Measurements from ENCODE around the gene LHFPL6. TPM values are rescaled to one million over a fixed set of nuclear protein-coding genes. Genes with fewer than 3 reads are reported as not detected.

LHFPL6 gene
- polyA plus RNA-seq, 2 of the 4 experiments (the other 2 are of a cell fraction) = 1.7 to 5.4 TPM

- no peak overlapping the region for H3K27ac ChIP-seq
- no peak for ATAC-seq
- POLR2A ChIA-PET = no interaction called here
- no peak for FAIRE-seq
- CTCF ChIA-PET = interaction anchor here (0.6 to 1.1 kb wide), 2 partner anchors 31 to 118 kb away, joined by 3 to 5 read pairs; no protein-coding TSS in a partner anchor
- H3K4me3 ChIP-seq = no peak overlapping the region
- no peak for DNase-seq (ENCODE audit: low read depth in 1 of 2, low spot score in 1 of 2)
- WGBS (ENCODE audit: missing lambda C conversion rate) = 17% methylated on average over 3 of the region's 3 CpGs
- no peaks in the 10 kb centered on the region for H3K9me3 ChIP-seq
- H3K4me1 ChIP-seq = peaks cover 14% of the 10 kb centered on the region
- H3K4me2 ChIP-seq = no peak overlapping the region
- TF ChIP-seq PHF8 (IDR thresholded peaks at IDR 0.05; ENCODE audit: borderline replicate concordance, low read depth) = no peak
- no peak for TF ChIP-seq NFE2L2 (conservative IDR thresholded peaks at IDR 0.05; ENCODE audit: low read length)
- no peak for TF ChIP-seq BHLHE40 (IDR thresholded peaks at IDR 0.05; ENCODE audit: low read depth, low read length)
- no peak for TF ChIP-seq SREBF2 (IDR thresholded peaks at IDR 0.05)
- TF ChIP-seq, protein P1, sequence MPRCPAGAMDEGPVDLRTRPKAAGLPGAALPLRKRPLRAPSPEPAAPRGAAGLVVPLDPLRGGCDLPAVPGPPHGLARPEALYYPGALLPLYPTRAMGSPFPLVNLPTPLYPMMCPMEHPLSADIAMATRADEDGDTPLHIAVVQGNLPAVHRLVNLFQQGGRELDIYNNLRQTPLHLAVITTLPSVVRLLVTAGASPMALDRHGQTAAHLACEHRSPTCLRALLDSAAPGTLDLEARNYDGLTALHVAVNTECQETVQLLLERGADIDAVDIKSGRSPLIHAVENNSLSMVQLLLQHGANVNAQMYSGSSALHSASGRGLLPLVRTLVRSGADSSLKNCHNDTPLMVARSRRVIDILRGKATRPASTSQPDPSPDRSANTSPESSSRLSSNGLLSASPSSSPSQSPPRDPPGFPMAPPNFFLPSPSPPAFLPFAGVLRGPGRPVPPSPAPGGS (IDR thresholded peaks at IDR 0.05) = no peak
- no peak for TF ChIP-seq CBX2 (IDR thresholded peaks at IDR 0.05; ENCODE audit: borderline replicate concordance, low read depth)
Observed at GRCh38 chr13:39533651-39534150, 69.3 kb downstream of the LHFPL6 start.

- peak overlapping the region in 1 of 2 experiments; percentile 63; a peak in 2 of 6 replicates for H3K27ac ChIP-seq
- no peak for ATAC-seq
- H3K4me3 ChIP-seq = no peak overlapping the region
- peak overlapping the region; percentile 17; the same call in 2 of the 3 replicates for H3K4me2 ChIP-seq
- WGBS (ENCODE audit: missing lambda C conversion rate) = 43% methylated on average over 6 of the region's 6 CpGs
- peaks cover 31% of the 10 kb centered on the region for H3K4me1 ChIP-seq
- no peak for DNase-seq (ENCODE audit: low read depth in 1 of 2, low spot score in 1 of 2)
- ChIA-PET CTCF (no interaction called here), POLR2A (no interaction called here)
- no peak for FAIRE-seq
- TF ChIP-seq CEBPB (IDR thresholded peaks at IDR 0.05) (0 out of 4 replicates have a peak, but pooled peaks have one; percentile 5 to 8), MAZ (IDR thresholded peaks at IDR 0.05; ENCODE audit: borderline replicate concordance, low read depth, low read length) (no peak), TFCP2L1 (CRISPR knock-in tag; IDR thresholded peaks at IDR 0.05) (no peak)
- TF ChIP-seq, protein P2, sequence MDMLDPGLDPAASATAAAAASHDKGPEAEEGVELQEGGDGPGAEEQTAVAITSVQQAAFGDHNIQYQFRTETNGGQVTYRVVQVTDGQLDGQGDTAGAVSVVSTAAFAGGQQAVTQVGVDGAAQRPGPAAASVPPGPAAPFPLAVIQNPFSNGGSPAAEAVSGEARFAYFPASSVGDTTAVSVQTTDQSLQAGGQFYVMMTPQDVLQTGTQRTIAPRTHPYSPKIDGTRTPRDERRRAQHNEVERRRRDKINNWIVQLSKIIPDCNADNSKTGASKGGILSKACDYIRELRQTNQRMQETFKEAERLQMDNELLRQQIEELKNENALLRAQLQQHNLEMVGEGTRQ (IDR thresholded peaks at IDR 0.05) = peak; percentile 64; the same call in 1 of the 2 replicates
- H3K9me3 ChIP-seq = no peaks in the 10 kb centered on the region
Observed at GRCh38 chr13:39531646-39532045, 71.3 kb downstream of the LHFPL6 start.

DNA sequence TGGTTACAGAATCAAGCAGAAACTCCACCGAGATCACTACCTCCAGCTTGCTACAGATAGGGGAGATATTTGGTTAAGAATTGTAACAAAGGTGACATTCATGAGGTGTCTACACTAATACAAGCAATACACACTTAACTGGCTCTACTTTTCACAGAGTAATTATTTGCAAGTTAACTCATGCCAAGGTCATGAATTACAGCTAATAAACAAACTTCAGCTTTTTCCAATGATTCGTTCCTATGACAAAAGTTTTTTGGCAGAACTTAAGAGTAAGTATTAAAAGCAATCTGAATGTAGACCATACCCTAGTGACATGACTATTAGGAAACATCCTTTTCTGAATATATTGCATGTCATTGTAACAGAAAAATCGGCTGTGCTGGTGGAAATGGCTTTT lies 72.1 kb downstream of the LHFPL6 start:
- ChIA-PET CTCF (no interaction called here), POLR2A (no interaction called here)
- DNase-seq (ENCODE audit: low read depth in 1 of 2, low spot score in 1 of 2) = no peak
- no peak for TF ChIP-seq NR3C1 (IDR thresholded peaks at IDR 0.05)
- no peak for TF ChIP-seq BHLHE40 (IDR thresholded peaks at IDR 0.05; ENCODE audit: low read depth, low read length)
- TF ChIP-seq HDAC2 (IDR thresholded peaks at IDR 0.05) = no peak
- TF ChIP-seq RNF2 (IDR thresholded peaks at IDR 0.05; ENCODE audit: borderline replicate concordance, low read depth) = no peak
- no peak for TF ChIP-seq POLR2AphosphoS2 (conservative IDR thresholded peaks at IDR 0.05; ENCODE audit: low read length)
- TF ChIP-seq HOXB5 (CRISPR knock-in tag; IDR thresholded peaks at IDR 0.05) = no peak
- no peak for TF ChIP-seq TFCP2L1 (CRISPR knock-in tag; IDR thresholded peaks at IDR 0.05)
- peaks cover 31% of the 10 kb centered on the region for H3K4me1 ChIP-seq
- 22% methylated on average over 3 of the region's 3 CpGs for whole genome bisulfite sequencing (ENCODE audit: missing lambda C conversion rate)
- peak overlapping the region in 1 of 2 experiments; percentile 63; a peak in 1 of 6 replicates for H3K27ac ChIP-seq
- no peak for FAIRE-seq
- no peaks in the 10 kb centered on the region for H3K9me3 ChIP-seq
- H3K4me2 ChIP-seq = peak overlapping the region; percentile 17; the same call in 2 of the 3 replicates
- no peak for ATAC-seq
- H3K4me3 ChIP-seq = no peak overlapping the region

DNA sequence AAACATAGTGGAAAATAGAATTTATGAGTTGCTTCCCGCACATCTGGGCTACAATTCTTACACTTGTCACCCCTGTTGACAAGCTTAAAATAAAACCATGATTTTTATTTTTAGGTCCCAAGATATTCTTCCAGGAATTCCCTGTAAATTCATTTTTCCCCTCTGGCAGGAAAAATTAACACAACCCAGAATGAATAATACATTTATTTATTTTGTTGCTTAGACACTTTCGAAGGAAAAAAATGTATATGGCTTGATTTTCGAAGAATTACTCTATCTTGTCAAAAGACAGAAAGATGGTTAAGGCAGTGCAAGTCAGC lies 74.4 kb downstream of the LHFPL6 start:
- WGBS (ENCODE audit: missing lambda C conversion rate) = 75% methylated on average over 3 of the region's 3 CpGs
- H3K9me3 ChIP-seq = no peaks in the 10 kb centered on the region
- H3K4me3 ChIP-seq = no peak overlapping the region
- CTCF ChIA-PET = interaction anchor here (0.7 to 1.8 kb wide), 2 partner anchors 21 to 146 kb away, joined by 5 read pairs; no protein-coding TSS in a partner anchor
- H3K27ac ChIP-seq = peak overlapping the region; percentile 54 to 89; a peak in 5 of 6 replicates
- no peak for ATAC-seq
- peak overlapping the region; percentile 73 for H3K4me2 ChIP-seq
- H3K4me1 ChIP-seq = peaks cover 31% of the 10 kb centered on the region
- POLR2A ChIA-PET = no interaction called here
- FAIRE-seq = no peak
- DNase-seq (ENCODE audit: low read depth in 1 of 2, low spot score in 1 of 2) = no peak
- TF ChIP-seq KDM1A (IDR thresholded peaks at IDR 0.05; ENCODE audit: low read depth) (no peak), HOXB13 (CRISPR knock-in tag; IDR thresholded peaks at IDR 0.05; ENCODE audit: low read depth) (no peak), ELK1 (IDR thresholded peaks at IDR 0.05; ENCODE audit: low read depth, low read length) (no peak), CBX8 (IDR thresholded peaks at IDR 0.05) (no peak), ZC3H11A (IDR thresholded peaks at IDR 0.05) (no peak), BHLHE40 (IDR thresholded peaks at IDR 0.05; ENCODE audit: low read depth, low read length) (no peak), FOSB (CRISPR knock-in tag; IDR thresholded peaks at IDR 0.05) (no peak), HEYL (CRISPR knock-in tag; IDR thresholded peaks at IDR 0.05) (no peak), MAX (IDR thresholded peaks at IDR 0.05) (no peak), CEBPB (IDR thresholded peaks at IDR 0.05) (no peak), CHD2 (IDR thresholded peaks at IDR 0.05; ENCODE audit: low read length, partially characterized antibody) (no peak), RAD21 (conservative IDR thresholded peaks at IDR 0.05 in 1 of 2, IDR thresholded peaks at IDR 0.05 in 1 of 2) (no peak)
- TF ChIP-seq, protein P2 (IDR thresholded peaks at IDR 0.05) = no peak
- TF ChIP-seq, protein P3, sequence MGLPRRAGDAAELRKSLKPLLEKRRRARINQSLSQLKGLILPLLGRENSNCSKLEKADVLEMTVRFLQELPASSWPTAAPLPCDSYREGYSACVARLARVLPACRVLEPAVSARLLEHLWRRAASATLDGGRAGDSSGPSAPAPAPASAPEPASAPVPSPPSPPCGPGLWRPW (IDR thresholded peaks at IDR 0.05) = no peak
